Breast epithelium (tissue), 3 donors: ENCODE results near the gene ACAN.

ENCODE experiments used
- CTCF ChIP-seq, 3 donors: fragments of 450-650 bp; IDR thresholded peaks; one replicate each; pipeline ENCODE4 v1.5.1; 2016 to 2017; ENCODE audit warnings: antibody characterized with exemption in 3 of 3, mild to moderate bottlenecking in 3 of 3, moderate library complexity in 3 of 3
- POLR2A ChIP-seq: fragments of 450-650 bp; IDR thresholded peaks from one replicate; pipeline ENCODE4 v1.6.1; 2016; ENCODE audit warnings: antibody characterized with exemption, mild to moderate bottlenecking, moderate library complexity
- POLR2AphosphoS5 ChIP-seq, 3 donors: sonication (generic); formaldehyde crosslinking; IDR thresholded peaks; one replicate each; pipeline ENCODE4 v1.6.1; 2017; ENCODE audit warnings: antibody characterized with exemption in 3 of 3

GRCh38 chr15:88908697-88909621 is 105.7 kb downstream of the ACAN start:
- no peak for TF ChIP-seq CTCF (IDR thresholded peaks at IDR 0.05)
- no peak for TF ChIP-seq POLR2A
- TF ChIP-seq POLR2AphosphoS5 (IDR thresholded peaks at IDR 0.05): no peak
